Astrocyte (in vitro differentiated cells and primary cell): ENCODE data around the gene MEMO1. TPM values are rescaled to one million over a fixed set of nuclear protein-coding genes. Genes with fewer than 3 reads are reported as not detected.

ENCODE experiments used
- DNase-seq: peaks from one replicate; pipeline ENCODE4 v3.0.0-alpha.2; 2010; ENCODE audit warnings: low read depth
- FAIRE-seq: peaks from 2 replicates; lab custom pipeline; 2011; peaks lifted over from hg19 to GRCh38; lab: Jason Lieb, UNC
- H2AFZ ChIP-seq: 2 replicates; pipeline ENCODE4 v1.6.0; 2012; ENCODE audit warnings: low read depth, low read length, inconsistent platforms
- H3K27ac ChIP-seq: 2 replicates; pipeline ENCODE4 v1.5.1; 2011; ENCODE audit warnings: low read depth, low read length, inconsistent platforms
- H3K27me3 ChIP-seq: 2 replicates; pipeline ENCODE4 v1.6.0; 2011; ENCODE audit warnings: low read length, inconsistent platforms; ENCODE audit not compliant: insufficient read depth
- H3K36me3 ChIP-seq: 2 replicates; pipeline ENCODE4 v1.5.1; 2011; ENCODE audit warnings: low read length, inconsistent platforms; ENCODE audit not compliant: insufficient read depth
- H3K4me1 ChIP-seq: 2 replicates; pipeline ENCODE4 v1.5.1; 2011; ENCODE audit warnings: low read length, inconsistent platforms; ENCODE audit not compliant: insufficient read depth
- H3K4me2 ChIP-seq: 2 replicates; pipeline ENCODE4 v1.6.0; 2012; ENCODE audit warnings: low read length, inconsistent platforms
- H3K4me3 ChIP-seq: 2 replicates; pipeline ENCODE4 v1.5.1; 2011; ENCODE audit warnings: low read depth, mild to moderate bottlenecking, low read length, inconsistent platforms; ENCODE audit not compliant: insufficient read depth
- H3K79me2 ChIP-seq: 2 replicates; pipeline ENCODE4 v1.6.0; 2012; ENCODE audit warnings: mild to moderate bottlenecking, low read length, inconsistent platforms; ENCODE audit not compliant: insufficient read depth
- H3K9ac ChIP-seq: 2 replicates; pipeline ENCODE4 v1.6.0; 2012; ENCODE audit warnings: mild to moderate bottlenecking, low read length, inconsistent platforms
- H3K9me3 ChIP-seq: 2 replicates; pipeline ENCODE4 v1.5.1; 2012; ENCODE audit warnings: low read depth, mild to moderate bottlenecking, low read length, inconsistent platforms; ENCODE audit not compliant: insufficient read depth
- H4K20me1 ChIP-seq: 2 replicates; pipeline ENCODE4 v1.6.0; 2012; ENCODE audit warnings: low read length, inconsistent platforms; ENCODE audit not compliant: insufficient read depth
- H3K27ac Mint-ChIP-seq: one replicate; pipeline ENCODE4 v1.8.0; 2021; ENCODE audit warnings: mild to moderate bottlenecking, mixed read lengths; ENCODE audit not compliant: unreplicated experiment
- H3K27me3 Mint-ChIP-seq: one replicate; pipeline ENCODE4 v1.8.0; 2021; ENCODE audit warnings: low read depth, mixed read lengths; ENCODE audit not compliant: unreplicated experiment
- H3K36me3 Mint-ChIP-seq: one replicate; pipeline ENCODE4 v1.8.0; 2021; ENCODE audit warnings: low read depth, mixed read lengths; ENCODE audit not compliant: unreplicated experiment
- H3K4me1 Mint-ChIP-seq: one replicate; pipeline ENCODE4 v1.8.0; 2021; ENCODE audit warnings: low read depth, mixed read lengths; ENCODE audit not compliant: unreplicated experiment
- H3K4me3 Mint-ChIP-seq: one replicate; pipeline ENCODE4 v1.8.0; 2021; ENCODE audit warnings: mild to moderate bottlenecking, moderate library complexity, mixed read lengths; ENCODE audit not compliant: unreplicated experiment
- H3K9me3 Mint-ChIP-seq: one replicate; pipeline ENCODE4 v1.8.0; 2021; ENCODE audit warnings: mild to moderate bottlenecking, mixed read lengths; ENCODE audit not compliant: unreplicated experiment
- CTCF ChIP-seq: IDR thresholded peaks from 2 replicates; pipeline ENCODE4 v1.5.1; 2011; ENCODE audit warnings: low read depth, mild to moderate bottlenecking, inconsistent platforms, low read length, moderate library complexity; ENCODE audit not compliant: insufficient read depth
- EZH2 ChIP-seq: IDR thresholded peaks from 2 replicates; pipeline ENCODE4 v1.6.1; 2012; ENCODE audit warnings: mild to moderate bottlenecking, low read length, inconsistent platforms; ENCODE audit not compliant: insufficient read depth
- total RNA-seq: library from RNA; stranded (reverse); gene quantifications from 2 replicates; pipeline ENCODE4 v1.2.1, GENCODE V29; 2021

The MEMO1 gene
- total RNA-seq, 1 donor from 2014 or later: 65.2 TPM

- H3K27me3 ChIP-seq: no peaks in the 10 kb centered on the region
- DNase-seq (no peak), FAIRE-seq (no peak)
- no peak overlapping the region for H3K4me3 ChIP-seq
- no peaks in the 10 kb centered on the region for H3K36me3 Mint-ChIP-seq
- H3K27ac ChIP-seq: no peak overlapping the region
- no peaks in the 10 kb centered on the region for H3K36me3 ChIP-seq
- H3K4me1 Mint-ChIP-seq: peaks cover 13% of the 10 kb centered on the region
- H2AFZ ChIP-seq: no peak overlapping the region
- H3K9me3 ChIP-seq: no peaks in the 10 kb centered on the region
- H3K27me3 Mint-ChIP-seq: no peaks in the 10 kb centered on the region
- no peak overlapping the region for H3K27ac Mint-ChIP-seq
- H3K79me2 ChIP-seq: peaks cover 98% of the 10 kb centered on the region
- H4K20me1 ChIP-seq: peaks cover 77% of the 10 kb centered on the region
- no peaks in the 10 kb centered on the region for H3K9me3 Mint-ChIP-seq
- no peak overlapping the region for H3K4me3 Mint-ChIP-seq
- H3K4me2 ChIP-seq: no peak overlapping the region
- TF ChIP-seq CTCF (no peak), EZH2 (no peak)
- no peaks in the 10 kb centered on the region for H3K4me1 ChIP-seq
- no peak overlapping the region for H3K9ac ChIP-seq
Measured at GRCh38 chr2:31962757-31963361, 47.9 kb downstream of the MEMO1 start.

GRCh38 chr2:31958140-31958717 lies 52.6 kb downstream of the MEMO1 start:
- peaks cover 15% of the 10 kb centered on the region for H3K4me1 Mint-ChIP-seq
- Histone ChIP-seq H3K4me2 (no peak overlapping the region), H3K4me3 (no peak overlapping the region), H3K79me2 (peaks cover 98% of the 10 kb centered on the region), H2AFZ (no peak overlapping the region), H3K9me3 (no peaks in the 10 kb centered on the region), H3K27me3 (no peaks in the 10 kb centered on the region), H3K27ac (no peak overlapping the region), H3K9ac (no peak overlapping the region), H4K20me1 (peaks cover 67% of the 10 kb centered on the region), H3K36me3 (no peaks in the 10 kb centered on the region), H3K4me1 (no peaks in the 10 kb centered on the region)
- no peak overlapping the region for H3K4me3 Mint-ChIP-seq
- TF ChIP-seq EZH2 (no peak), CTCF (no peak)
- FAIRE-seq: no peak
- no peaks in the 10 kb centered on the region for H3K36me3 Mint-ChIP-seq
- H3K27ac Mint-ChIP-seq: no peak overlapping the region
- H3K27me3 Mint-ChIP-seq: no peaks in the 10 kb centered on the region
- no peaks in the 10 kb centered on the region for H3K9me3 Mint-ChIP-seq
- no peak for DNase-seq
